Esophagus (tissue), 2 donors: ENCODE measurements around the gene CALML5. TPM values are rescaled to one million over a fixed set of nuclear protein-coding genes. Genes with fewer than 3 reads are reported as not detected.

Source experiments
- H3K27ac ChIP-seq, 2 donors: one replicate each; pipeline ENCODE4 v1.5.1; 2013; ENCODE audit warnings: low read depth in 2 of 2, mild to moderate bottlenecking in 2 of 2, inconsistent platforms in 1 of 2, low read length in 1 of 2, moderate library complexity in 1 of 2
- H3K27me3 ChIP-seq, 2 donors: one replicate each; pipeline ENCODE4 v1.6.1; 2013; ENCODE audit warnings: low read length in 2 of 2, control low read depth in 1 of 2, mild to moderate bottlenecking in 1 of 2; ENCODE audit not compliant: insufficient read depth in 2 of 2, control insufficient read depth in 1 of 2
- H3K36me3 ChIP-seq, 2 donors: one replicate each; pipeline ENCODE4 v1.6.1; 2013; ENCODE audit warnings: low read length in 1 of 2; ENCODE audit not compliant: control insufficient read depth in 2 of 2, insufficient read depth in 2 of 2
- H3K4me1 ChIP-seq, 2 donors: one replicate each; pipeline ENCODE4 v1.6.1; 2013; ENCODE audit warnings: low read length in 1 of 2; ENCODE audit not compliant: control insufficient read depth in 2 of 2, insufficient read depth in 2 of 2
- H3K4me3 ChIP-seq, 2 donors: one replicate each; pipeline ENCODE4 v1.5.1; 2013; ENCODE audit warnings: low read length in 2 of 2, mild to moderate bottlenecking in 2 of 2, low read depth in 1 of 2, moderate library complexity in 1 of 2
- H3K9me3 ChIP-seq, 2 donors: one replicate each; pipeline ENCODE4 v1.6.1; 2013; ENCODE audit warnings: mild to moderate bottlenecking in 2 of 2, low read depth in 1 of 2, low read length in 1 of 2, moderate library complexity in 1 of 2; ENCODE audit not compliant: control insufficient read depth in 2 of 2, insufficient read depth in 1 of 2
- WGBS, 2 donors: extraction: QIAGEN DNeasy Blood & Tissue Kit; methylation state at CpG; one replicate each; pipeline ENCODE4 v1.1.7; 2013; 5-methylcytosine and 5-hydroxymethylcytosine counted together
- polyA plus RNA-seq, 2 donors: library from polyadenylated mRNA; stranded (reverse); fragments of 200-250 nt; gene quantifications; one replicate each; pipeline ENCODE4 v1.2.3, GENCODE V29; 2013
- donor health status: healthy with polysubstance abuse.
- donor health status: Bipolar disorder and iron deficiency.

Gene CALML5
- polyA plus RNA-seq, 2 donors = 75.9 to 185 TPM

DNA sequence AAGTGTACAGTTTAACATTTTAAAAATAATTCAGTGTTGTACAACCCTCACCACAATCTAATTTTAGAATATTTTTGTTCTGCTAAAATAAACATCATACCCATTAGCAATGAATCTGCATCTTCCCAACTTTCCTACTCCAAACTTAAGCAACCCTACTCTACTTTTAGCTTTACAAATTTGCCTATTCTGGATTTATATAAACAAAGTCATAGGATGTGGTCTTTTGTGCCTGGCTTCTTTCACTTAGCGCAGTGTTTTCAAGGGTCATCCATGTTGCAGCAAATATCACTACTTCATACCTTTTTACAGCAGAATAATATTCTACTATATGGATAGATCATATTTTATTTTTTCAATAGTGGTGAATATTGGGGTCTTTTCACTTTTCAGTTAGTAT is 44.3 kb upstream of the CALML5 start:
- Histone ChIP-seq H3K4me1 (peaks cover 14 to 30% of the 10 kb centered on the region in 2 donors), H3K36me3 (no peaks in the 10 kb centered on the region), H3K27ac (peak overlapping the region in 1 of 2 donors; percentile 53), H3K9me3 (no peaks in the 10 kb centered on the region), H3K4me3 (no peak overlapping the region), H3K27me3 (no peaks in the 10 kb centered on the region)
- WGBS, 2 donors = 94 to 98% methylated on average over 1 of the region's 1 CpG

DNA sequence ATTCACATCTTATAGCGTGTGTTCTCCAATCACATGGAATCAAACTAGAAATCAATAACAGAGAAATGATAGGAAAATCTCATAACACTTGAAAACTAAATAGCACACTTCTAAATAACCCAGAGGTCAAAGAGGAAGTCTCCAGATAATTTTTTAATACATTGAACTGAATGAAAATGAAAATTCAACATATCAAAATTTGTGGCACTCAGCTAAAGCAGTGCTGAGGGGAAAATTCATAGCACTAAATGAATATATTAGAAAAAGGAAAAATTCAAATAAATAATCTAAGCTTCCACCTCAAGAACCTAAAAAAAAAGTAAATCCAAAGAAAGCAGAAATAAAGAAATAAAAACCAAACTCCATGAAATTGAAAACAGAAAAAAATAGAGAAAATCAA is 42.7 kb upstream of the CALML5 start:
- no peaks in the 10 kb centered on the region for H3K27me3 ChIP-seq
- no peak overlapping the region for H3K4me3 ChIP-seq
- H3K27ac ChIP-seq = no peak overlapping the region
- 96 to 97% methylated on average over 1 of the region's 1 CpG for WGBS, 2 donors
- H3K4me1 ChIP-seq = peaks cover 9 to 20% of the 10 kb centered on the region in 2 donors
- H3K36me3 ChIP-seq = no peaks in the 10 kb centered on the region
- no peaks in the 10 kb centered on the region for H3K9me3 ChIP-seq

DNA sequence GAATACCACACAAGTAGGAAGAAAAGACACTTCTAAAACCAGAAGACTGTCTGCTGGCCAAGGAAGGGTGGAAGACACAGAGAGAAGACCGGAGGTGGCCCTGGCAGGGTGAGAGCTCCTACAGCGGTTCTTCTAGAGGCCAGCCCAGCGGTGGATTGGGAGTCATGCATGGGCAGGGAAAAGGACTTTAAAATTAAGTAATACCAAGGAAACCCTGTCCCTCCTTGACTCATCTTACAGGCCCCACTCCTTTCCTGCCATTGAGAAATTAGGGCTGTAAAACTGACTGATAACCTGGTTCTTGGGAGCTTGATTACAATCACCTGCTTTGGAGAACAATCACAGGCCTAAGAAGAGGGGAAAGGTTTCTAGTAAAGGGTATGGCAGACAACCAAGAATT is 41.5 kb upstream of the CALML5 start:
- Histone ChIP-seq H3K4me1 (peaks cover 6 to 11% of the 10 kb centered on the region in 2 donors), H3K4me3 (no peak overlapping the region), H3K36me3 (no peaks in the 10 kb centered on the region), H3K27me3 (no peaks in the 10 kb centered on the region), H3K9me3 (no peaks in the 10 kb centered on the region), H3K27ac (no peak overlapping the region)
- 94 to 100% methylated on average over 3 of the region's 3 CpGs for WGBS, 2 donors

DNA sequence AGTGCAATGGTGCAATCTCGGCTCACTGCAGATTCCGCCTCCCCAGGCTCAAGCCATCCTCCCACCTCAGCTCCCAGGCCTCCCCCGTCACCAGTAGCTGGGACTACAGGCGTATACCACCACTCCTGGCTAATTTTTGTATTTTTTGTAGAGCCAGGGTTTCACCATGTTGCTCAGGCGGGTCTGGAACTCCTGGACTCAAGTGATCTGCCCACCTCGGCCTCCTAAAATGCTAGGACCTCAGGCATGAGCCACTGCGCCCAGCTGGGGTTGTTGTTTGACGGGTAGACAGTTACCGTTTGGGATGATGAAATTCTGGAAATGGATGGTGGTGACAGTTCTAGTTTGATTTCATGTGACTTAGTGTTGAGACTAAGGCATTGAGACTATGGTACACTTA is 40.7 kb upstream of the CALML5 start:
- Histone ChIP-seq H3K27ac (no peak overlapping the region), H3K4me3 (no peak overlapping the region), H3K4me1 (peaks cover 2 to 5% of the 10 kb centered on the region in 2 donors), H3K9me3 (no peaks in the 10 kb centered on the region), H3K36me3 (no peaks in the 10 kb centered on the region), H3K27me3 (no peaks in the 10 kb centered on the region)
- WGBS, 2 donors = 92 to 95% methylated on average over 9 of the region's 9 CpGs

DNA sequence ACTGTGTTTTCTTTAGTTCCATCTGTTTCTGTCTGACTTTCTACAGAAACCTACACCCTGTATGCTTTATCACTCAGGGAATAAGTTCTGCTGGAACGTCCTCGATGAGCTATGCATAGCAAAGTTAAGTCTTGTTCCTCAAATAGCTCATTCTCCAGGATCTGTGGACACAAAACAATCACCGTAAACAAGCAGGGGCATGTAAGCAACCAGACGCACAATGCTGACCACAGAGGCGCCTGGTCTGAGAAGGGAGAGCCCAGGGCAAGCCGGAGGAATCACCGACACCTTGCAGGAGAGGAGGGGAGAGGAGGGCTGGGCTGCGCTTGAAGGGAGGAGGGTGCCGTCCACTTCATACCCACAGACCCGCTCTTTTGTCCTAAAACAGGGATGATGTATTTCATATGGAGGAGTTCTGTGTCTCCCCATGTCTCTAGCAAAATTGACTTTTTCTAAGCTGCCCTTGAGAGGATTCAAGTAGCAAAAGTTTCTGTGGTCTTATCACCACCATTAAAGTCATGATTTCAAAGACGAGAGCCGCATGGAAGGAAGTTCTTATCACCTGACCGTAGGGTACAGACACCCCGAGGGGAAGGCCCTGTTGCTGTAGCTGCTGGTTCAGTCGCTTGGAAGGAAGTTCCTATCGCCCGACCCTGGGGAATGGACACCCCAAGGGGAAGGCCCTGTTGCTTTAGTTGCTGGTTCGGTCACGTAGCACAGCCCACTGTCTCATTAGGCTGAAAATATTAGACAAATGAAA is 39.7 kb upstream of the CALML5 start:
- Histone ChIP-seq H3K27ac (peak overlapping the region; percentile 25 to 68), H3K36me3 (no peaks in the 10 kb centered on the region), H3K9me3 (no peaks in the 10 kb centered on the region), H3K4me1 (peaks cover 0 to 5% of the 10 kb centered on the region in 2 donors), H3K27me3 (no peaks in the 10 kb centered on the region), H3K4me3 (no peak overlapping the region)
- WGBS, 2 donors = 67 to 70% methylated on average over 19 of the region's 19 CpGs

DNA sequence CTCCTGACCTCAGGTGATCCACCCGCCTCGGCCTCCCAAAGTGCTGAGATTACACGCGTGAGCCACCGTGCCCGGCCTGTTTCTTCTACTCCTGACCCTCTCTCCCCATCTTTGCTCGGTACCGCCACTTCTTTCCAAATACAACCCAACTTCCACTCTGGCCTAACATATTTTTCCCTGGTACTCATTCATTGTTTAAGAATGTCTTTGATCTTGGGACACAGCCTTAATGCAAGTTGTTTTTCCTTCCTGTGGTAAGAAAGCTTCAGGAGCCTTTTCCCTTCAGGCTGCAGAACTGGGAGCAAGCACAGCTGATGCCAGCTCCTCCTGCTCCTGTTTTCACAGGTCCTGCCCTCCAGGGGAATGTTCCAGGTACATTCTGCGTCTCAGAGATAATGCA is 39.1 kb upstream of the CALML5 start:
- WGBS, 2 donors = 48 to 67% methylated on average over 9 of the region's 9 CpGs
- Histone ChIP-seq H3K4me3 (no peak overlapping the region), H3K27me3 (no peaks in the 10 kb centered on the region), H3K9me3 (no peaks in the 10 kb centered on the region), H3K36me3 (peaks cover 0 to under 1% of the 10 kb centered on the region in 2 donors), H3K27ac (peak overlapping the region; percentile 25 to 64), H3K4me1 (peaks cover 0 to 7% of the 10 kb centered on the region in 2 donors)

DNA sequence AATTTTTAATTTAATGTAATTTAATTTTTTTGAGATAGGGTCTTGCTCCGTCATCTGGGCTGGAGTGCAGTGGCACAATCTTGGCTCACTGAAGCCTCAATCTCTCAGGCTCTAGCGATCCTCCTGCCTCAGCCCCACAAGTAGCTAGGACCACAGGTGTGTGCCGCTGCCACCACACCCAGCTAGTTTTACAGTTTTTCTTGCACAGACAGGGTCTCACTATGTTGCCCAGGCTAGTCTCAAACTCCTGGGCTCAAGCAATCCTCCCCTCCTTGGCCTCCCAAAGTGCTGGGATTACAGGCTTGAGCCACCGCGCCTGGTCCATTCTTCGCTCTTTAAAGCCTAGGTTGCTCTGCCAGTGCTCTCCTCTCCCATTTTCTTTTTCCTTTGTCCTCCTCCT is 38.3 kb upstream of the CALML5 start:
- Histone ChIP-seq H3K27me3 (no peaks in the 10 kb centered on the region), H3K27ac (no peak overlapping the region), H3K36me3 (peaks cover 0 to 2% of the 10 kb centered on the region in 2 donors), H3K4me3 (no peak overlapping the region), H3K4me1 (peaks cover 4 to 10% of the 10 kb centered on the region in 2 donors), H3K9me3 (no peaks in the 10 kb centered on the region)
- 82 to 87% methylated on average over 6 of the region's 6 CpGs for WGBS, 2 donors

DNA sequence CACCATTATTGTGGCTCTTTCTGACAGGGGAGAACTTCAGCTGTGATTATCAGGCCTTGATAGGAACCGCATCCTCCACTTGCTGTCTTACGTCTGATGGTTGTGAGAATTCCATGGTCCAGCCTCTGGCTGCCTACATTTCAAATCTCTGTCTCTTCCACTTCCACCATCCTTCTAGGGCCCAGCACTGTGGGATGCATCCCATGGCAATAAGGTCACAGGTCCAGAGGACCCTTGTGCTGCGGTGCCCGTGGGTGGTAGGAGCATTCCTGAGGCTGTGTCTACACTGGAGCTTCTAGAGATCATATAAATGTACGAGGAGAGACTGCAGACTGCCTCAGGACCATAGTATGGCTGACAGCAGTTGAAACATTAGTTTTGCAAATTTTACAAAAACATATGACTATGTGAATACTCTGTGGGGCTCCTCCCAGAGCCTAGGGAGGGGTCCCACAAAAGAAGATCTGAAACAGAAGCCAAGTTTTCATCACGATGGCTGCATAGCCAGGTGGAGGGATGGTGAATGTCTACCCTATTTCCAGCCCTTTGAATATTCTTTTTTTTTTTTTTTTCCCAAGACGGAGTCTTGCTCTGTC is 37.2 kb upstream of the CALML5 start:
- Histone ChIP-seq H3K4me3 (no peak overlapping the region), H3K27me3 (no peaks in the 10 kb centered on the region), H3K9me3 (no peaks in the 10 kb centered on the region), H3K27ac (no peak overlapping the region), H3K4me1 (peaks cover 8 to 16% of the 10 kb centered on the region in 2 donors), H3K36me3 (peaks cover 0 to 2% of the 10 kb centered on the region in 2 donors)
- 92% methylated on average over 7 of the region's 7 CpGs for WGBS, 2 donors

DNA sequence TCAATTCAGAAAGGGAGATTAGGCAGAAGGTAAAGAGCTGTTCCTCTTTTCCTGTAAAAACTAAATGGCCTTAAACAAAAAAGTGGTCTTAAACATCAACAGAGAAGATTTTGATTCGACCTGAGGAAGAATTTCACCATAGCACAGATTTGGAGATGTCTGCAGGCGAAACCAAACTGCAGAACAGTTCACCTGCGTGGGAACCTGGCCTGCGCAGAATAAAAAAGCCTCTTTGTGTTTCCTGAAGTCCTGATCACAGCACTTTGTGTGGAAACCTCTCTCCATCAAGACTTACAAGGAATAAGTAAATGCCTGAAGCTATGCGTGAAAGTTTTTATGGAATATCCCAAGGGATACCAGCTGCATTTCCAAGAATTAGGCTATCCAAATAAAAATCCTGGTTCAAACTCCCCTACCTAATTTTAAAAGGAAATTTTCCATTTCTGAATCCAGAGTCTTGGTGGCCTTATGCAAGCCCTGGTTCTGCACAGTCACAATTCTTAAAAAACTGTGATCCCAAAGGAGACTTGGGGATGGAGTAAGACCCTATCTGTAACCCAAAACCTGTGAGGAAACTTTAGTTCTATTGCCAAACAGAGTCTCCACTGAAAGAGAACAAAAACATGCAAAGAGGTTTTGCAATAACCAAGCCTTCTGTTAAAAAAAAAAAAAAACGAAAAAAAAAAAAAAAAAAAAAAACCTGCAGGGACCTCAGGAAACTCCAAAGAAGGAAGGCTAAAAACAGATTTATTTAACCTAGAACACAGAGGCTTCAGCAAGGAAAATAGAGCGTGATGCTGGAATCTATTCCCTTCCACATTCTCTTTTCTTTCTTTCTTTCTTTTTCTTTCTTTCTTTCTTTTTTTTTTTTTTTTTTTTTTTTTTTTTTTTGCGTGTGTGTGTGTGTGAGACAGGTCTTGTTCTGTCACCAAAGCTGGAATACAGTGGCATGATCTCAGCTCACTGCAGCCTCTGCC is 35.8 kb upstream of the CALML5 start:
- peak overlapping the region in 1 of 2 donors; percentile 35 for H3K27ac ChIP-seq
- WGBS, 2 donors = 65 to 69% methylated on average over 8 of the region's 8 CpGs
- peaks cover 11 to 29% of the 10 kb centered on the region in 2 donors for H3K4me1 ChIP-seq
- no peak overlapping the region for H3K4me3 ChIP-seq
- H3K36me3 ChIP-seq = peaks cover 0 to 2% of the 10 kb centered on the region in 2 donors
- H3K9me3 ChIP-seq = no peaks in the 10 kb centered on the region
- H3K27me3 ChIP-seq = no peaks in the 10 kb centered on the region
